Smooth muscle cell of the pulmonary artery (primary cell): ENCODE data around the gene PLCB4. TPM values are rescaled to one million over a fixed set of nuclear protein-coding genes. Genes with fewer than 3 reads are reported as not detected.

Experiments used
- total RNA-seq: library from RNA; depleted of rRNA; stranded (reverse); fragments of >200 nt; gene quantifications from 2 replicates; pipeline ENCODE4 v1.2.3, GENCODE V29; 2014

PLCB4 gene
- total RNA-seq, result 4.8 and 6.9 TPM in 2 replicates

GRCh38 chr20:9068841-9069663 is at the start of gene PLCB4:
TSS of gene PLCB4 (plus strand) at chr20:9069087. CDS start at chr20:9307815, 238,728 bp downstream.

DNA sequence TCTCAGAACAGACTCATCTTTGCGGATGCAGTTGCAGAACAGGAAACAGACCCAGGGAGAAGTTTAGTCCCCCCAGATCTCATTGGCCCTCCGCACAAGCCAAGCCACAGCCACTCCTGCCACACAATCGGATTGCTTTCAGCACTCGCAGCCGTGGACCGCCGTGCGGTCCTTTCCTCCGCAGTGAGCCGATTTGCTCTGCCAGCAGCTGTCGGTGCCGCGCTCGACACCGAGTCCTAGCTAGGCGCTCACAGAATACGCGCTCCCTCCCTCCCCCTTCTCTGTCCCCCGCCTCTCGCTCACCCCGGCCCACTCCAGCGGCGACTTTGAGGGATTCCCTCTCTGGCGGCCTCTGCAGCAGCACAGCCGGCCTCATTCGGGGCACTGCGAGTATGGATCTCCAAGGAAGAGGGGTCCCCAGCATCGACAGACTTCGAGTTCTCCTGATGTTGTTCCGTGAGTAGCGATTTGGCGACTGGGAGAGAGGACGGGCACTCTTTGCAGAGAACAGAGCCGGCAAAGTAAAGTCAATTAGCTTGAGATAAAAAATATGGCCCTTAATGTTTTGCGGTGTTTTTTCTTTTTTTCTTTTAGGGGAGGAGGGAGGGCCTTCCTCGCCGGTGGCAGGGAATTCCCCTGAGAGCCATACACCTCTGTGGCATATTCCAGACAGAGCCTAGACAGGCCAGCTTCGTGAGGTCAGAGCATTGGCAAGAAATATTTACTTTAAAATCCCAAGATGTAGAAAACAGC is 445.8 kb downstream of the PLCB4 start, which contains the start of gene LAMP5:
Gene LAMP5, plus strand, starts transcription at position 130 of the 753 bp plus-strand sequence. Its CDS starts 263 bp downstream, at position 393.

